GM12892 (cell line): ENCODE results near the gene CADPS.

Experiments used
- POLR2A ChIP-seq: IDR thresholded peaks from 2 replicates; pipeline ENCODE4 v1.6.1; 2011; ENCODE audit warnings: low read depth, low read length, control low read depth
- POLR2AphosphoS5 ChIP-seq: IDR thresholded peaks from 2 replicates; pipeline ENCODE4 v1.6.1; 2011; ENCODE audit warnings: low read depth, low read length, control low read depth
- TAF1 ChIP-seq: IDR thresholded peaks from 2 replicates; pipeline ENCODE4 v1.6.1; 2011; ENCODE audit warnings: low read depth, mild to moderate bottlenecking, control low read depth, low read length, borderline replicate concordance

DNA sequence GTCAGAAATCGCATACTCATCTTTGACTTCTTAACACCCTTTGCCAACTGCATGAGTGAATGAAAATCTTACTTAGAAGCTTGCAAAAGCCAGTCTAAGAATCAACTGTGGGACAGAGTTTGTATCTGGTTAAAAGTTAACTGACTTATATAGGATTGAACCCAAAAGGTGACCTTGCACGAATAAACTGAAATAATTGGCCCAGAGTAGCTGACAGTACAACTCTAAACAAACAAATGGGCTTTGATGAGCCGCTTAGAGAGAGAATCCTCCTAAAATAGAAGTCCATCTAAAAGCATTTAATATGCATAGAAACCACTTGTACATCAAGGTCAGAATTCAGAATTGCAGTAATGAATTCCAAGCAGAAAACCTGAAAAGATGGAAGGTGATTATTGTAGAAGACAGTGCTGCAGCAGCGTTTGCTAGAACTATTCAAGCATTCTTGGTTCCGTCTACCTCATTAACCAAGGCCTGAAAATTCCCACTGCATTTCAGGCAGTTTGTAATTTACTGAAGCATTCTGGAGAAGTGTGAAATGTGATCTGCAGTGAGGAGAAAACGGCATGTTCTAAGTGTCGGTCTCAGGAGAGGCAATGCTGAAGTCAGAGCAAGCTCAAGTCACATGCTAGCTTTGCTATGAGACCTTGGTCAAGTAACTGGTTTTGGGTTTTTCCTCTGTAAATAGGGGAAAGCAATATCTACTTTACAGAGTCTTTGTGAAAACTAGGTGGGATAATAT is 103.7 kb downstream of the CADPS start:
- no peak for TF ChIP-seq POLR2A
- TF ChIP-seq TAF1: no peak
- TF ChIP-seq POLR2AphosphoS5: no peak
